ENCODE data around the gene ITGA2.

- no peak for TF ChIP-seq CTCF (IDR thresholded peaks at IDR 0.05)
- no peak for TF ChIP-seq EZH2 (IDR thresholded peaks at IDR 0.05; ENCODE audit: borderline replicate concordance, insufficient read depth, low read depth, low read length, poor library complexity, severe bottlenecking)
Observed at GRCh38 chr5:53019320-53019719, 30.2 kb downstream of the ITGA2 start.

Measured in B cell (primary cell).